Fibroblast of lung (primary cell): ENCODE measurements around the gene CENPL.

Experiments
- CTCF ChIP-seq, 2 donors: IDR thresholded peaks in 1 of 2; conservative IDR thresholded peaks in 1 of 2; 1 replicate in 1 of 2; 2 replicates in 1 of 2; pipeline ENCODE4 v1.5.1; 2011 to 2012; ENCODE audit warnings: low read length in 2 of 2, control low read depth in 1 of 2, inconsistent platforms in 1 of 2, low read depth in 1 of 2, mild to moderate bottlenecking in 1 of 2
- EZH2 ChIP-seq: IDR thresholded peaks from 2 replicates; pipeline ENCODE4 v1.5.1; 2012; ENCODE audit warnings: low read length, control low read depth, mild to moderate bottlenecking; ENCODE audit errors: missing control alignments

GRCh38 chr1:173871091-173871490 is 46.4 kb upstream of the CENPL start:
- TF ChIP-seq CTCF (conservative IDR thresholded peaks at IDR 0.05 in 1 of 2, IDR thresholded peaks at IDR 0.05 in 1 of 2; ENCODE audit: low read depth in 1 of 2, low read length in 2 of 2) (no peak), EZH2 (no peak)
